ENCODE results near the gene DAP. TPM values are rescaled to one million over a fixed set of nuclear protein-coding genes. Genes with fewer than 3 reads are reported as not detected.

The DAP gene
- total RNA-seq, 1 donor = 20.1 TPM

- H3K4me1 ChIP-seq (ENCODE audit: insufficient read depth, low read length) = peaks cover 26% of the 10 kb centered on the region
- no peak overlapping the region for H3K4me3 ChIP-seq (ENCODE audit: low read length)
- no peaks in the 10 kb centered on the region for H3K27me3 ChIP-seq (ENCODE audit: insufficient read depth, low read length)
- no peaks in the 10 kb centered on the region for H3K9me3 ChIP-seq (ENCODE audit: low read depth, low read length)
Observed at GRCh38 chr5:10701567-10702039, 59.4 kb downstream of the DAP start.

GRCh38 chr5:10700516-10700915 lies 60.5 kb downstream of the DAP start:
- no peak overlapping the region for H3K4me3 ChIP-seq (ENCODE audit: low read length)
- no peaks in the 10 kb centered on the region for H3K27me3 ChIP-seq (ENCODE audit: insufficient read depth, low read length)
- H3K9me3 ChIP-seq (ENCODE audit: low read depth, low read length) = no peaks in the 10 kb centered on the region
- peaks cover 33% of the 10 kb centered on the region for H3K4me1 ChIP-seq (ENCODE audit: insufficient read depth, low read length)

GRCh38 chr5:10699987-10700386 lies 61.0 kb downstream of the DAP start:
- H3K27me3 ChIP-seq (ENCODE audit: insufficient read depth, low read length) = no peaks in the 10 kb centered on the region
- peaks cover 33% of the 10 kb centered on the region for H3K4me1 ChIP-seq (ENCODE audit: insufficient read depth, low read length)
- no peak overlapping the region for H3K4me3 ChIP-seq (ENCODE audit: low read length)
- no peaks in the 10 kb centered on the region for H3K9me3 ChIP-seq (ENCODE audit: low read depth, low read length)

- Histone ChIP-seq H3K4me3 (ENCODE audit: low read length) (no peak overlapping the region), H3K4me1 (ENCODE audit: insufficient read depth, low read length) (peaks cover 27% of the 10 kb centered on the region), H3K27me3 (ENCODE audit: insufficient read depth, low read length) (no peaks in the 10 kb centered on the region), H3K9me3 (ENCODE audit: low read depth, low read length) (no peaks in the 10 kb centered on the region)
Observed at GRCh38 chr5:10699281-10699874, 61.7 kb downstream of the DAP start.

- H3K27me3 ChIP-seq (ENCODE audit: insufficient read depth, low read length) = no peaks in the 10 kb centered on the region
- H3K9me3 ChIP-seq (ENCODE audit: low read depth, low read length) = no peaks in the 10 kb centered on the region
- H3K4me1 ChIP-seq (ENCODE audit: insufficient read depth, low read length) = peaks cover 24% of the 10 kb centered on the region
- H3K4me3 ChIP-seq (ENCODE audit: low read length) = no peak overlapping the region
Observed at GRCh38 chr5:10695759-10696543, 65.1 kb downstream of the DAP start.

- Histone ChIP-seq H3K4me1 (ENCODE audit: insufficient read depth, low read length) (peaks cover 19% of the 10 kb centered on the region), H3K4me3 (ENCODE audit: low read length) (no peak overlapping the region), H3K9me3 (ENCODE audit: low read depth, low read length) (no peaks in the 10 kb centered on the region), H3K27me3 (ENCODE audit: insufficient read depth, low read length) (no peaks in the 10 kb centered on the region)
Observed at GRCh38 chr5:10695055-10695649, 65.9 kb downstream of the DAP start.

- H3K27me3 ChIP-seq (ENCODE audit: insufficient read depth, low read length) = no peaks in the 10 kb centered on the region
- no peak overlapping the region for H3K4me3 ChIP-seq (ENCODE audit: low read length)
- H3K4me1 ChIP-seq (ENCODE audit: insufficient read depth, low read length) = peaks cover 19% of the 10 kb centered on the region
- H3K9me3 ChIP-seq (ENCODE audit: low read depth, low read length) = no peaks in the 10 kb centered on the region
Observed at GRCh38 chr5:10691826-10692785, 68.9 kb downstream of the DAP start.

GRCh38 chr5:10690460-10691440 lies 70.3 kb downstream of the DAP start:
- Histone ChIP-seq H3K4me3 (ENCODE audit: low read length) (no peak overlapping the region), H3K27me3 (ENCODE audit: insufficient read depth, low read length) (no peaks in the 10 kb centered on the region), H3K4me1 (ENCODE audit: insufficient read depth, low read length) (peaks cover 8% of the 10 kb centered on the region), H3K9me3 (ENCODE audit: low read depth, low read length) (no peaks in the 10 kb centered on the region)

- no peaks in the 10 kb centered on the region for H3K4me1 ChIP-seq (ENCODE audit: insufficient read depth, low read length)
- no peaks in the 10 kb centered on the region for H3K9me3 ChIP-seq (ENCODE audit: low read depth, low read length)
- no peaks in the 10 kb centered on the region for H3K27me3 ChIP-seq (ENCODE audit: insufficient read depth, low read length)
- no peak overlapping the region for H3K4me3 ChIP-seq (ENCODE audit: low read length)
Observed at GRCh38 chr5:10689391-10690081, 71.5 kb downstream of the DAP start.

- no peak overlapping the region for H3K4me3 ChIP-seq (ENCODE audit: low read length)
- no peaks in the 10 kb centered on the region for H3K9me3 ChIP-seq (ENCODE audit: low read depth, low read length)
- no peaks in the 10 kb centered on the region for H3K4me1 ChIP-seq (ENCODE audit: insufficient read depth, low read length)
- H3K27me3 ChIP-seq (ENCODE audit: insufficient read depth, low read length) = no peaks in the 10 kb centered on the region
Observed at GRCh38 chr5:10688651-10689171, 72.3 kb downstream of the DAP start.

GRCh38 chr5:10686890-10687289 lies 74.1 kb downstream of the DAP start:
- Histone ChIP-seq H3K4me3 (ENCODE audit: low read length) (no peak overlapping the region), H3K4me1 (ENCODE audit: insufficient read depth, low read length) (peaks cover 12% of the 10 kb centered on the region), H3K9me3 (ENCODE audit: low read depth, low read length) (no peaks in the 10 kb centered on the region), H3K27me3 (ENCODE audit: insufficient read depth, low read length) (no peaks in the 10 kb centered on the region)

GRCh38 chr5:10685115-10685521 lies 75.9 kb downstream of the DAP start:
- no peaks in the 10 kb centered on the region for H3K9me3 ChIP-seq (ENCODE audit: low read depth, low read length)
- H3K27me3 ChIP-seq (ENCODE audit: insufficient read depth, low read length) = no peaks in the 10 kb centered on the region
- peaks cover 15% of the 10 kb centered on the region for H3K4me1 ChIP-seq (ENCODE audit: insufficient read depth, low read length)
- H3K4me3 ChIP-seq (ENCODE audit: low read length) = no peak overlapping the region

All from mononuclear cell (primary cell).